ENCODE results near the gene ARMC5.
A peak's percentile ranks its signal among the peaks of the same experiment; 100 is the strongest.
"Not testable (repeated sequence)": the region's sequence is repeated elsewhere in the genome, so short reads cannot be mapped to it uniquely, and the experiment has no call there.

Gene ARMC5, protein sequence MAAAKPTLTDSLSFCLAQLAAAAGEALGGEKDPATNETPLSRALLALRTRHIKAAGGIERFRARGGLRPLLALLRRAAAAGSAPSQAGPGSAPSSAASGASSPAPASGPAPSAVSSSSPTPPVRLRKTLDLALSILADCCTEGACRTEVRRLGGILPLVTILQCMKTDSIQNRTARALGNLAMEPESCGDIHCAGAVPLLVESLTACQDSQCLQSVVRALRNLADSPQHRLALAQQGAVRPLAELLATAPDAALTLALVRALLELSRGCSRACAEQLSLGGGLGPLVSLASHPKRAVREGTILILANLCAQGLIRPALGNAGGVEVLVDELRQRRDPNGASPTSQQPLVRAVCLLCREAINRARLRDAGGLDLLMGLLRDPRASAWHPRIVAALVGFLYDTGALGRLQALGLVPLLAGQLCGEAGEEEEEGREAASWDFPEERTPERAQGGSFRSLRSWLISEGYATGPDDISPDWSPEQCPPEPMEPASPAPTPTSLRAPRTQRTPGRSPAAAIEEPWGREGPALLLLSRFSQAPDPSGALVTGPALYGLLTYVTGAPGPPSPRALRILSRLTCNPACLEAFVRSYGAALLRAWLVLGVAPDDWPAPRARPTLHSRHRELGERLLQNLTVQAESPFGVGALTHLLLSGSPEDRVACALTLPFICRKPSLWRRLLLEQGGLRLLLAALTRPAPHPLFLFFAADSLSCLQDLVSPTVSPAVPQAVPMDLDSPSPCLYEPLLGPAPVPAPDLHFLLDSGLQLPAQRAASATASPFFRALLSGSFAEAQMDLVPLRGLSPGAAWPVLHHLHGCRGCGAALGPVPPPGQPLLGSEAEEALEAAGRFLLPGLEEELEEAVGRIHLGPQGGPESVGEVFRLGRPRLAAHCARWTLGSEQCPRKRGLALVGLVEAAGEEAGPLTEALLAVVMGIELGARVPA

DNA sequence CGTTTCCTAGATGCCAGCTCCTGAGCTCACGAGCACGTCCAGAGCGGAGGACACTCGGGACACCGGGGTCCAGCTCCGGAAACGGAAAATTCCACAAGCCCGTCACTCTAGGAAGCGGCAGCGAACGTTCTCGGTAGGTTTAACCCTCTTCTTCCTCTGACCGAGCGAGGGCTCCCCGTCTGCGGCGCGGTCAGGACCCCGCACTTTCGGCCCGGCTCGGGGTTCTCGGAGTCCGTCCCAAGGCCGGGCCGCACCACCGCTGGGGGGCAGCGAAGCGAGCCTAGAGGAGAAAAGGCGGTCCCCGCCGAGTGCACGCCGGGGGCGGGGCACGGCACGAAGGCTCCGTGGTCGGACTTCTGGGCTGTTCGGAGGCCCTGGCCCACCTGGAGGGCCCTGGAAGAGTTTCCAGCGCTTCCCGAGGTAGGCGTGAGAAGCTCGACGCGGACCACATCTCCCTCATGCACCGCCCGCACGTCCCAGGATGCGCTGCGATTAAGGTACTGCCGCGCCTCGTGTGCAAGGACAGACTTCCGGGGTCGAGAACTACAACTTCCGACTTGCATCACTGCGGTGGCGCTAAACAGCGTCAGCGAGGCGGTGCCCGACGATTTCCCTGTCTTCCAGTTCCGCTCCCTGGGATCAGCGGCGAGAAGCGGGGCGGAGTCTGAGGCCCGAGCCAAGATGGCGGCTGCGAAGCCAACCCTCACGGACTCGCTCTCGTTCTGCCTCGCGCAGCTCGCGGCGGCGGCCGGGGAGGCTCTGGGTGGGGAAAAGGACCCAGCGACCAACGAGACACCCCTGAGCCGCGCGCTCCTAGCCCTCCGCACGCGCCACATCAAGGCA, at the start of gene ARMC5:
TSS of gene ARMC5 (plus strand) at position 658 of the 843 bp plus-strand sequence. CDS start at position 682, 24 bp downstream.
- DNase-seq (ENCODE audit: low spot score) = peak; percentile 97

GRCh38 chr16:31410082-31410481, 49.2 kb upstream of the ARMC5 start:
- no peak for DNase-seq (ENCODE audit: low spot score)

- DNase-seq (ENCODE audit: low spot score) = no peak
These were observed 48.1 kb upstream of the ARMC5 start for GRCh38 chr16:31411024-31411844.

DNA sequence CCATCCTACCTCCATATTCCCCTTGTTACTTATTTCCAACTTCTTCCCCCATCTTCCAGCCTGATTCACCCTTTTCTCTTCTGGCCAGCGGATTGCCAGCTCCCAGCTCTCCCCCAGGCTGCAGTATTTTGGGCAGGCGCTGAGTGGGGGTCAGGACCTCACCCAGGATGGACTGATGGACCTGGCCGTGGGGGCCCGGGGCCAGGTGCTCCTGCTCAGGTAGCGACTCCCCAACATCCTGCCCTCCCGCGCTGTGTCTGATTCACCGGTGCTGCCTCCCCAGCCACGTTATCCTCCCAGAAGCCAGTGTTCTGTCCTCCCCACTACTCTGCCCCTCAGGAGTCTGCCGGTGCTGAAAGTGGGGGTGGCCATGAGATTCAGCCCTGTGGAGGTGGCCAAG, 46.6 kb upstream of the ARMC5 start:
- no peak for DNase-seq (ENCODE audit: low spot score)

GRCh38 chr16:31413381-31413780, 45.9 kb upstream of the ARMC5 start:
- DNase-seq (ENCODE audit: low spot score) = no peak

- no peak for DNase-seq (ENCODE audit: low spot score)
These were observed 45.4 kb upstream of the ARMC5 start for GRCh38 chr16:31413943-31414342.

- no peak for DNase-seq (ENCODE audit: low spot score)
These were observed 44.6 kb upstream of the ARMC5 start for GRCh38 chr16:31414706-31415105.

GRCh38 chr16:31416371-31416770, 42.9 kb upstream of the ARMC5 start:
- no peak for DNase-seq (ENCODE audit: low spot score)

- DNase-seq (ENCODE audit: low spot score) = not testable (repeated sequence)
These were observed 42.3 kb upstream of the ARMC5 start for GRCh38 chr16:31417036-31417435.

DNA sequence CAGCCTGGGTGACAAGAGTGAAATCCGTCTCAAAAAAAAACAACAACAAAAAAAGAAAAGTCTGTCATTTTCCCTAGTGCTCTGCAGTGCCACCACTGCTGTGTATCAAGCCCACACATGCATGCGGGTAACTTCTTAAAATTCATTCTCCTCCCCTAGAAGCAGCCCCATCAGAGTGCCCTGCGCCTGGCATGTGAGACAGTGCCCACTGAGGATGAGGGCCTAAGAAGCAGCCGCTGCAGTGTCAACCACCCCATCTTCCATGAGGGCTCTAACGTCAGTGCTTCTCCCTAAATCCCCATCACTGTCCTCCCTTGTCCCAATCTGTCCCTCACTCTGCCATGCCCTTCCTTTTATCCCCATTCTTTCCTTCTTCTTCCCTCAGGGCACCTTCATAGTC, 41.4 kb upstream of the ARMC5 start:
- DNase-seq (ENCODE audit: low spot score) = no peak

GRCh38 chr16:31420037-31420436, 39.3 kb upstream of the ARMC5 start:
- DNase-seq (ENCODE audit: low spot score) = no peak

- DNase-seq (ENCODE audit: low spot score) = peak; percentile 23
These were observed 37.7 kb upstream of the ARMC5 start for GRCh38 chr16:31421587-31421986.

DNA sequence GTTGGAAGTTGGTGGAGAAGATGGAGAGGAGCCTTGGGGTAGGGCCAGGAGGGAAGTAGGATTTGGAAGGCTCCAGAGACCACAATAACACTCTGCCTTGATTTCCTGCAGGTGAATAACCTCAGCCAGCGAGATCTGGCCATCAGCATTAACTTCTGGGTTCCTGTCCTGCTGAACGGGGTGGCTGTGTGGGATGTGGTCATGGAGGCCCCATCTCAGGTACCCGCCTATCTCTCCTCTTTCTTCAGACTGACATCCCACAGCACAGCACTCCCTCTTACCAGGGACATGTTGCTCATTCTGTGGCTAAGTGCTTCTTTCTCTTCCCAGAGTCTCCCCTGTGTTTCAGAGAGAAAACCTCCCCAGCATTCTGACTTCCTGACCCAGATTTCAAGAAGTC, 36.1 kb upstream of the ARMC5 start:
- no peak for DNase-seq (ENCODE audit: low spot score)

DNA sequence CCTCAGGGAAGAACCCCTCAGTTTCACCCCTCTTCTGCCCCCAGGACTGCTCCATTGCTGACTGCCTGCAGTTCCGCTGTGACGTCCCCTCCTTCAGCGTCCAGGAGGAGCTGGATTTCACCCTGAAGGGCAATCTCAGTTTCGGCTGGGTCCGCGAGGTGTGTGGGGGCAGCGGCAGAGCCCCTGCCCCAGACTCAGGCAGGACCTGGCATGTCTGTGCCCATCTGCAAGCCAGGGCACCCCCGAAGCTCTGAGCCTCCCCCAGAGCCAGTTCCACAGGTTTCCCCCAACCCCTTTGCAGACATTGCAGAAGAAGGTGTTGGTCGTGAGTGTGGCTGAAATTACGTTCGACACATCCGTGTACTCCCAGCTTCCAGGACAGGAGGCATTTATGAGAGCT, 35.5 kb upstream of the ARMC5 start:
- DNase-seq (ENCODE audit: low spot score) = no peak

DNA sequence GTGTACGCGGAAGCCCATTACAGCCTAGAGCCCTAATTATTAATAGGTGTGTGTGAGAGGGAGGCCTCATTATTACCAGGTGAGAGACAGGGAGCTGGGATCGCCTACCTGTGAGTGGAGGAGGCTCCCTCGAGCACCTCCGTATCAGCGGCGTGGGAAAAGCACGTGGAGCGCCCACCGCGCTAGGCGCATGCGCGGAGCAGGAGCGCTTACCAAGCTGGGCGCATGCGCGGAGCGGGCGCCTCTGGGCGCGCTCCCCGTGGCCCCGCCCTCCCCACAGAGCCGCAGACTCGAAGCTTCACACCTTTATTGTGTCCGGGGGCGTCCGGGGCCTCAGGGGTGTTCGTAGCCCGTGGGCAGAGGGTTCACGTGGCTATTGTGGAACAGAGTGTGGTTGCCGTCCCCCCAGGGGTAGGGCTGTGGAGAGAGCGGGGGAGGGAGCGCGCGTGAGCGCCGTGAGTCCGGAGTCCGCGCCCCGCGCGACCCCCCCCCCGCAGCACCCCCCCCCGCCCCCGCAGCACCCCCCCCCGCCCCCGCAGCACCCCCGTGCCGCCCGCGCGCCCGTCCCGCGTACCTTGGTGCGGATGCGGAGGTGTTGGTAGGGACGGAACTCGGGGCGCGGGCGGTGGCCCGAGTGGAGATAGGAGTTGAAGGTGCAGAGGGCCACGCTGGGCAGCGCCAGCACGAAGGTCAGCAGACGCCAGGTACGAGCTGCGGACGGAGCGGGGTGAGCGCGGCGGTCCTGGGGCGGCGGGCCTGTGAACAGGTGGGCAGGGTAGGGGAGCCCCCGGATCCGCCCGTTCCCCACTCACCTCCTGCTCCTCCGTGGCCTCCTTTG, 31.6 kb upstream of the ARMC5 start:
- peak; percentile 54 for DNase-seq (ENCODE audit: low spot score)

DNA sequence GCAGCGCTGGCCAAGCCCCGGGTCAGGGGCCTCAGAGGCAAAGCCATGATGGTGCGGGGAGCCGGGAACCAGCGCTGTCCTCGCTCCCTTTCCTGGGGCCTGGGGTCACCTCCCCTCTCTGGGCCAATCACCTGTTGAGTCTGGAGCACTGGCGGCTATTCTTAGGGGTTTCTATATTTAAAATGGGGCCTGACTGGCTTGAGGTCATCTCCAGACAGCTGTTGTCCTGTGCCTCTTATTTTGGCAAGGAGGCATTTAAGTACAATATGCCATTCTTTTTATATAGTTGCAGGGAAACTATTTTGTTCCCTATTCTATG, 31.1 kb upstream of the ARMC5 start, which contains the start of gene COX6A2:
TSS of gene COX6A2 (minus strand) at position 82 of the 319 bp plus-strand sequence. CDS start at position 47, 35 bp downstream.
- DNase-seq (ENCODE audit: low spot score) = no peak

- DNase-seq (ENCODE audit: low spot score) = no peak
These were observed 30.6 kb upstream of the ARMC5 start for GRCh38 chr16:31428638-31429247.

DNA sequence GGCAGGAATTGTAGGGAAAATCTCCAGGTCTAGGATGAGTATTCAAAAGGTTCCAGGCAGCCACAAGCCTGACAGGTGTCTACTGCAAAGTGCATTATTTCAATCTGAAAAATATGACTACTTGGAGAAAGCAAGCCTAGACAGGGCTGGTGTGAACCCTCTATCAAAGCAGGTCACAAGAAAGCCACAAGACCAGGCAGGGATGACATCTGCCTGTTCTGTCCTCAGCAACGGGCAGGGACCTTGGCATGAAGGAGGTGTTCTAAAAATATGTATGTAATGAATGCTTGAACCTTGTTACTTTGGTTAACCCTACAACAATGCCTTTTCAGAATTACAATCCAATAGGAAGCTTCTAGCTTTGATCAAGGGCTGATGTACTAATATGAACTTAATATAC, 30.0 kb upstream of the ARMC5 start:
- no peak for DNase-seq (ENCODE audit: low spot score)

DNA sequence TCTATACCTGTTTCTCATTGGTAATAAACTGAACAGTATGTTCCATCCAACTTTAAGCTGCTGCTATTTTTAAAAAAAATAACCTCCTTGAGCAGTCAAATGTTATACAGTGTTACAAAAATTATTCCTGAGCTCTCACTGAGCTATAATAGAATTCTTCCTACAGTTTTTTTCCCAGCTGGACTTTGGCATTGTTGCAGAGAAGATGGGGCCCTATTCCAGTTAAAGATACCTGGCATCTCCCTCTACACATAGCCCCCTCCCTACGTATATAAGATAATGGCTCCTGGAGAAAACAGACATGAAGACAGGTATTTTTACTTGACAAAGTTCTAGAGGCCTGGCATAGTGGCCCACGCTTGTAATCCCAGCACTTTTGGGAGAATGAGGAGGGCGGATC, 29.5 kb upstream of the ARMC5 start:
- DNase-seq (ENCODE audit: low spot score) = no peak
